HG03442 (cell line): ENCODE results near the gene APOC3.
A peak's percentile ranks its signal among the peaks of the same experiment; 100 is the strongest.

Experiments
- ATAC-seq: cut with Tn5 transposase; IDR thresholded peaks from one replicate; pipeline ENCODE4 v1.9.1; 2021; ENCODE audit warnings: mild to moderate bottlenecking, moderate library complexity; ENCODE audit not compliant: unreplicated experiment

The APOC3 gene

GRCh38 chr11:116829525-116830183, at the start of gene APOC3:
Gene APOC3, plus strand, starts transcription at chr11:116829907. Its CDS starts 676 bp downstream, at chr11:116830583.
- ATAC-seq = no peak

DNA sequence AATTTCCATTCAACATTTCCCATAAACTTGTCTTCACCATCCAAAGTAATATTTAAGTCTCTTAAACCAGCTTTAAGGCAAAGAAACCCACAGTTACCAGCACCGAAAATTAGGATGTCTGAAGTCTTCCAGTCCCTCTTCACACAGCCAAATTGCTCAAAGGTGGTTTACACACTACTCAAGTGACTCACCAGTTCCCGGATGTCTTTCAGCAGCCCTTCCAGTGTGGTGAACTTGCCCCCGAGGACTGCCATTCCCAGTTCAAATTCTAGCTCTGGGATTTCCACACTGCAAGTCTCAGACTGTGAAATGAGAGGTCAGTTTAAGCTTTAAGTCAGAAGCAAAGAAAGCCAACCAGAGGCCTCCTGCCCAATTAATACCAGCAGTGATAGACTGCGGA, 47.0 kb upstream of the APOC3 start:
- peak; percentile 58 for ATAC-seq

GRCh38 chr11:116786326-116786725, 43.4 kb upstream of the APOC3 start:
- ATAC-seq = no peak

DNA sequence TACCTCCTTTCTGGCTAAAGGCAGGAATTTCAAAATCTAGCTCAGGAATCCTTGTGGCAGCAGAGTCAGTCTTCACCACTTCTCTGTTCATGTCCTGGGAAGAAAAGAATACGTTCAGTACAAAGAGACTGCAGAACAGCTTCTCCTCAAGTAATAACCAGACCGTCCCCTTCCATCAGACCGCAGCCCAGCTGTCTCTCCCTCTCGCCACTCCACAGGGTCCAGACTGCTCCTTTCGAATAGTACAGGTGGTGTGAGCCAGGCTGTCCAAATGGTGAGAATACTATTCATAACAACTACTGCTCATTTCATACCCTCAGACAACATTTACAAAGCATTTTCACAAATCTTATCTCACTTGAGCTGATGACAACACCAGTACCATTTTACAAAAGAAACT, 42.7 kb upstream of the APOC3 start:
- ATAC-seq = no peak

DNA sequence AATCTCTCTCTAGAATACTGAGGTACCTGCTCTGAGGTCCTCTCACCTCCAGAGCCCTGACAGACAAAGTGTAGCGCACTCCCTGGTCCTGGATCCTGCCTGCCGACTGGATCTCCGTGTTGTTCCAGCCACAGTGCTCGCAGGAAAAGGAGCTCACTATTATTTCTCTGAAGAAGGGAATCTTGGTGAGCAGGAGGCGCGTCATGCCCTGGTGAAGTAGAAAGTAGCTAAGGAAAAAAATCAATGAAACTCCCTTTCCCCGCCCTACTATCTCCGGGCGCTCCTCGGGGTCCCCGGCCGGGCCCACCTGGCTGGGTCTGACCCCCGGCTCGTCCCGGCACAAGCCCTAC, 42.3 kb upstream of the APOC3 start:
- no peak for ATAC-seq

DNA sequence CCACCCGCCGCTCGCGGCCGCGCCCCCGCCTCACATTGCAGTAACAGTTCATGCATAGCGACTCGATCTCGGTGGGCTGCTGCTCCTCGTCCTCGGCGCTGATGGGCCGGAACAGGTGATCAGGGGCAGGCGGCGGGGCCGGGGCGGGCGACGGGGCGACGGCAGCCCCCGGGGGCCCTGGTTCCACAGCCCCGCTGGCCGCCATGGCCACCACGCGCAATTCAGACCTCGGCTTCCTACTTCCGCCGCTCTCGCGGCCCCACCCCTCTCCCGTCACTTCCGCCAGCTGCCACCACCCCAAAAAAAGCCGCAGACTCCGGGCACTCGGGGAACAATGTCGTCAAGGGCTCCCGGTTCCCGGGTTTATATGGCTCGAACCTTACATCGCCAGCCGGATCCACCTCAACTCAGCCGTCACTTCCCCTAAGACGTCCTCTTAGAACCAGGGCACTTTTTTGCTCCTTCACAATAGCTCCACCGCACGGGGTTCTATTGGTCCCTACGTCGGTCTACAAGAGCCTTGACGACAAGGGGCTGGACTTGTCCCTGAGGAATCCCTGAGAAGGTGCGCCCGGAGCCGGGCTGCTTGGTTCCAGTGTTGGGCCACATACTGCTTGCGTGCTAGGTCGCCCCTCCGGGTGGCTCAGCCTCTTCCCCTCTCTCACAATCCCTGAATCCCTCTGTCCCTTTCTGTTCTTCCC, 41.8 kb upstream of the APOC3 start, which contains the start of gene ZPR1:
Gene ZPR1, minus strand, starts transcription at position 238 of the 701 bp plus-strand sequence. Its CDS starts 33 bp downstream, at position 205.
- ATAC-seq = peak; percentile 84

DNA sequence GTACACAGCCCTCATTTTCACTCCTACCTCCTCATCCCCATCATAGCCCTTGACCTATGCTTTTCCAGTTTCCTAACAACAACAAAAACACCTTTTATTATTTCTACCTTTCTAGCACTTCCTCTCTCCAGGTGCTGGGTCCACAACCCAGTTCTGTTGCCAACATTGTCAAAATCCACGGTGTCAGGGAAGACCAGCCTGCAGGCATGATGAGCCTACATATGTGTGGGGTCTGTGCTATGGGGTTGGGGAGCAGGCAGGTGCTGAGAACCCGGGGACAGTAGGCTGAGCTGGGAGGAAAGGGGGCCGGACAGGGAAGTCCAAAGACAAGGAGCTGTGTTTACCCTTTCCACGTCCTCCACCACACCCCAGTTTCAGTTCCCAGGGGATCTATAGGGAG, 41.2 kb upstream of the APOC3 start:
- no peak for ATAC-seq

DNA sequence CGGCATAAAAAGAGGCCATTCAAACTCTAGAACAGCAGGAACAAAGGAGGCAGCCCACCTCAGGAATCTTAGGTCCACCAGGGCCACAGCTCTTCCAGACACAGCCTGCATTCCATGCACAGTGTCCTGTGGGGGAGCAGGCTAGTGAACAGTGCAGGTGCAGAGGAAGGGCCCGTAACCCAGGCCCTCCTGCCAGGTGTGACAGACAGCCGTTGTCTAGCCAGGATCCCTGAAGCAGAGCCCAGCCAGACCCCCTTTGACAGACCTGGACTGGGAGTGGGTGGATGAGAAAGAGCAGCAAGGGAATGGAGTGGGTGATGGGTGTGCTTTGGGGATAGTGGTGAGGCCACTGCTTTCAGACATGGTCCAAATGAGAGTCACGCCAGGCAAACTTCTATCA, 40.7 kb upstream of the APOC3 start:
- no peak for ATAC-seq

DNA sequence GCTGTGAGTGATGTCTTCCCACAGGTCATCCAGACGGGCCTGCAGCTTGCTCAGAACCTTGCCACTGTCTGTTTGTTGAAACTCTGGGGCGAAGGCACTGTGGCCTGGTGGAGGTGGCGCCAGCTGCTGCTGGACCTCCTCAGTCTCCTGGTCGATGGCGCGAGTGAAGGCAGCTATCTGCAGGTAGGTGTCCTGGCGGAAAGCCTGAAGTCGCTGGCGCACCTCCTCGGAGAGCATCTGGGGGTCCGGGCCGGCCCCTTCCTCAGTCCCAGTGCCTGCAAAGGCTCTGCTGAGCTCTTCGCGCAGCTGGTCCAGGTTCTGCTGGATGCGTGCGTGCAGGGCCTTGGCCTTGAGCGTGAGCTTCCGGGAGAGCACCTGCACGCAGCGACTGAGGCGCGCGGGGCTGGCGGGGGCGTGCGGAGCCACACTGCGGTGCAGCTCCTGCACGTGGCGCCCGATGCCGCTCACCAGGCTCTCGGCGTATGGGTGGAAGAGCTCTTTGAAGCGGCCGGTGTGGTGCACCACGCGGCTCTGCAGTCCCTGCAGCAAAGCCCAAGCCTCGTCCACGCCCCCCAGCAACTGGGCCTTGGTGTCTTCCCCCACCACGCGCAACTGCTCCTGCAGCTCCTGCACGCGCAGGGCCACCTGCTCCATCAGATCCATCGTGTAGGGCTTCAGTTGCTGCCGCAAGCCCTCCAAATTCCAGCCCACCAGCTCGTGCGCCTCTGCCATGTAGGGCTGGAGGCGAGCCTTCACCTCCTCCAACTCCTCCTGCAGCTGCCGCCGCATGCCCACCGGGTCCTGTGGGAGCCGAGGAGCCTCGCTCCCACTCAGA, 39.3 kb upstream of the APOC3 start:
- no peak for ATAC-seq

- ATAC-seq = peak; percentile 33
Observed at GRCh38 chr11:116791002-116791812, 38.5 kb upstream of the APOC3 start.

DNA sequence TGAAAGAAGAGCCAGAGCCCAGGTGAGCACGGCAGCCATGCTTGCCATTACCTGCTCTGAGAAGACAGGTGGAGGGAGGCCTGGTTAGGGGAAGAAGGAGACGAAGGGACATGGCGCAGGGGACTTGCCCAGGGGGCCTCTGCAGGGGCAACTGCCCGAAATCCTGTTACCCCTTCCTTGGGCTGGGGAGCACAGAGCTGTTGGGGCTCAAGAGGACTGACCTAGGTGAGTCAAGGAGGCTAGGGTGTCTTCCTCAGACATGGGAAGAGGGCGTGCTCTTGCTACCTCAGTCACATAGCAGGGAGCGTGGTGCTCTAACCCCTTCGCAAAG, 37.9 kb upstream of the APOC3 start, which contains the start of gene APOA5:
Gene APOA5, minus strand, starts transcription at position 67 of the 331 bp plus-strand sequence. Its CDS starts 19 bp downstream, at position 48.
- ATAC-seq = no peak

DNA sequence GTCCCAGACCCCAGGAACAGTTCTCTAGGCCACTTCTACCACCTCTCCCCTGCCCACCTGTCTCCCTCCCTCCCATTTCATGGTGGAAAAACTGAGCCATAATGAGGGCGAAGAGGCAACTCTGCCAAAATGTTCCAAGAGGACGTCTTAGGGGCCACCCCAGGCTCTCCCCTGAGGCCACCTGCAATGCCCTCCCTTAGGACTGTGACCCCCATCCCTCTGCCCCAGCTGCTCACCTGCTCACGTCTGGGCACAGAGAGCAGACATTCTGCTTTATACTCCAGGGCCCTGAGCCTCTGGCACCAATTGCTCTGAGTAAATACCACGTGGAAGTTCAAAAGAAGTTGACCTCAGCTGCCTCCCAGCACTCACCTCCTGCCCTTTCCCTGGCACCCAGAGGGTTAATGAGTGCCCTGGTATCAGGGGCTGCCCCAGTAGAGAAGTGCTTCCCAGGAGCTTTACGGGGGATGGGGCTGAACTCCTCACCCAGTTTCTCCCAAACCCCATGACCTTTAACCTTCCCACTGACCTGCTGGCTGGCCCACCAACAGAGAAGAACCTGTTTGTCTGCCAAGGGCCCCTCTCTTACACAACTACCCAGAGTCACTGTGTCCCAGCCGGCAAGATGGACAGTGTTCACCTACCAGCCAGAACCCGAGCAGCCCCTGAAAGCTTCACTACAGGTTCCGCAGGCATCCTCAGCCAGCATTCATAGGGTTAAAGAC, 37.4 kb upstream of the APOC3 start:
- ATAC-seq = no peak

GRCh38 chr11:116792869-116793771, 36.6 kb upstream of the APOC3 start:
- no peak for ATAC-seq

- ATAC-seq = no peak
Observed at GRCh38 chr11:116793772-116794097, 36.0 kb upstream of the APOC3 start.

DNA sequence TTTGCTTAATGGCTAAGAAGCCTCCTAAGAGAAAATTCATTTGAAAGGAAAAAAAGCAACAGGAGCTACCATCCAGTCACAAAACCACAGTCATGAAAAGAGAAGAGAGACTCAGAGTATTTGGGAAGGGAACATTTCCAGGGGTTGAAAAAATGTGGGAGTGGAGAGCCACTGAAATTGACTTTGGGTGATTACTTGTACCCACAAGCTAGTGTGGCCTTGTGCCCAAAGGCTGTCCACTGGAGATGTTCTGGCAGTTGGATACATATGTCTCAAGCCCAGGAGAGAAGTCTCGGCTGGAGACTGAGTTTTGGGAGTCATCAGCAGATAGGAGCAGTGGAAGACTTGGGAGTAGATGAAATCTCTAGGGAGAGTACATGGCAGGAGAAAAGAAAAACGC, 34.9 kb upstream of the APOC3 start:
- no peak for ATAC-seq

- no peak for ATAC-seq
Observed at GRCh38 chr11:116796548-116796947, 33.2 kb upstream of the APOC3 start.

DNA sequence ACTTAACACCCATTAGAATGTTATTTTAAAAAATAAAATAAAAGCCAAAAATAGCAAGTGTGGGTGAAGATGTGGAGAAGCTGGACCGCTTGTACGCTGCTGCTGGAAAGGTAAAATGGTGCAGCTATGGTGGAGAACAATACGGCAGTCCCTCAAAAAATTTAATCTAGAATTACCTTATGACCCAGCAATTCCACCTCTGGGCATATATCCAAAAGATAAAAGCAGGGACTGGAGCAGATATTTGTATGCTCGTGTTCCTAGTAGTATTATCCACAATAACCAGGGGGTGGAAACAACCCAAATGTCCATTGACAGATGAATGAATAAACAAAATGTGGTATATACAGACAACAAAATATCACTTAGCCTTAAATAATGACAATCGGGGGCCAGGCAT, 31.9 kb upstream of the APOC3 start:
- ATAC-seq = no peak

DNA sequence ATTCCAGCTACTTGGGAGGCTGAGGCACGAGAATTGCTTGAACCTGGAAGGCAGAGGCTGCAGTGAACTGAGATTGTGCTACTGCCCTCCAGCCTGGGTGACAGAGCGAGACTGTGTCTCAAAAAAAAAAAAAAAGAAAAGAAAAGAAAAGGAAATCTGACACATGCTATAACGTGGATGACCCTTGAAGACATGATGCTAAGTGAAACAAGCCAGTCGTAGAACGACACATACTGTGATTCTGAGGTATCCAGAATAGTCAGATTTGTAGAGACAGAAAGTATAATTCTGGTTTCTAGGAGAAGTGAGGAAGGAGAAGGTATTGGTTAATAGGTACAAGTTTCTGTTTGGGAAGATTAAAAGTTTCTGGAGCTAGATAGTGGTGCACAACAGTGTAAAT, 31.3 kb upstream of the APOC3 start:
- no peak for ATAC-seq

- no peak for ATAC-seq
Observed at GRCh38 chr11:116800610-116801009, 29.1 kb upstream of the APOC3 start.
